HG03097 (cell line): ENCODE data around the gene GRIP2.

Experiments
- ATAC-seq: cut with Tn5 transposase; IDR thresholded peaks from one replicate; pipeline ENCODE4 v1.9.1; 2021; ENCODE audit not compliant: unreplicated experiment, low FRiP score

Gene GRIP2

GRCh38 chr3:14440531-14441239 is 99.5 kb downstream of the GRIP2 start:
- ATAC-seq, result no peak

DNA sequence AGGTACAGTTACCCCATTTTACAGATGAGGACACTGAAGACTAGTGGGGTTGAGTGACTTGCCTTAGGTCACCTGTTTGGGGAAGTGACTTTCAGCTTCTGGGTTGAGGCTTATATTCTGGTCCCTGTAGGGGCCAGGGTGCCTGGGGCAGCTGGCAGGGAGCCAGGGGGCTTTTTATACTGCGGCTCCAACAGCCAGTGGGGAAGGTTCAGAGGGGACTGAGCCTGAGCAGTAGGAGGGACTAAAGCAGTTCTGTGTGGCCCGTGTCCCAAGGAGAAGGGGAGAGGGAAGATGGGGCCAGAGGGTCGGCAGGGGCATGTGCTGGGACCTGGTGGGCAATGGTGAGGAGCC is 100.0 kb downstream of the GRIP2 start:
- ATAC-seq, result no peak

DNA sequence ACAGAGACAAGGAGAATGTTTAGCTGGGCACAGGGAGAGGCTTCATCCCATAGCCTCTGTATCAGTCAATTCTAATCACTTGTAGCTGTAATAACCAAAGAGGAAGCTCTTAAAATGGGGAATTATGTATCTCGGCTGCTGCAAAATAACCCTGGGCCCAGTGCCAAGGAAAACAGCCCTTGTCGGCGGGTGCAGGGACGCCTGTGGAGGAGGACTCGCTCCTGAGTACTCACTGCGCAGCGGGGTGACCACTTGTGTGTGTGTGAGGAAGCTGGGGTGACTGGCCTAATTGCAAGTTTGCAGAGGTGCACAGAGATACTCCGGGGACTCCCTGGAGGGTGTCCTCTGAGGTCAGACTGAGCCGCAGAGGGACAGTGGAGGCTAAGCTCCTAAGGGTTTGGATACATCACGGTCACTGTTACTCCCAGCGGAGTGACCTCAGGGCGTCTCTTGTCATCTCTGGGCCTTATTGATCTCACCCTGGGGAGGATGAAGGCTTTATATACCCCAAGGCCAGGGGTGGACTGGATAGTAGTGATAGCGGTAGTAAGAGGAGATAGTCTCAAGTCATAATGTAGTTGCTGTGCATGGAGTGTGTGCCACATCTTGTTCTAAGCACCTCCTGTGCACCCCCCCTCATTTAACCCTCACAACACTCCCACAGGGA is 100.5 kb downstream of the GRIP2 start:
- no peak for ATAC-seq
